H1 (cell line): ENCODE measurements around the gene KLHL35. TPM values are rescaled to one million over a fixed set of nuclear protein-coding genes. Genes with fewer than 3 reads are reported as not detected.

Experiments
- CTCF ChIA-PET: fragments of 300-600 bp; sonication (Branson Sonifier 250); formaldehyde crosslinking; loops from one replicate; lab custom pipeline; 2021; ENCODE audit not compliant: partially characterized antibody; lab: Charles Lee
- POLR2A ChIA-PET: fragments of 300-600 bp; sonication (Branson Sonifier 250); formaldehyde crosslinking; loops from one replicate; lab custom pipeline; 2021; ENCODE audit warnings: inconsistent platforms; ENCODE audit not compliant: partially characterized antibody; lab: Charles Lee
- DNase-seq, 2 experiments: peaks; one replicate each; pipeline versions ENCODE4 v3.0.0 to v3.0.0-alpha.2; 2010 to 2022; ENCODE audit warnings: low spot score in 2 of 2, low read depth in 1 of 2, mixed read lengths in 1 of 2
- FAIRE-seq: peaks from 2 replicates; lab custom pipeline; 2011; peaks lifted over from hg19 to GRCh38; lab: Jason Lieb, UNC
- H2AFZ ChIP-seq: 2 replicates; pipeline ENCODE4 v1.8.1; 2012; ENCODE audit warnings: low read length, inconsistent platforms
- H2AK5ac ChIP-seq: 2 replicates; pipeline ENCODE4 v1.6.1; 2013; ENCODE audit warnings: low read depth, low read length
- H2BK120ac ChIP-seq: replicated peaks from 2 replicates; pipeline ENCODE3; 2013; ENCODE audit warnings: low read depth, low read length, inconsistent platforms
- H2BK12ac ChIP-seq: 2 replicates; pipeline ENCODE4 v1.6.1; 2013; ENCODE audit warnings: low read depth, low read length
- H2BK15ac ChIP-seq: 2 replicates; pipeline ENCODE4 v1.6.1; 2013; ENCODE audit warnings: low read length
- H2BK20ac ChIP-seq: 2 replicates; pipeline ENCODE4 v1.6.1; 2013; ENCODE audit warnings: low read length
- H2BK5ac ChIP-seq: 2 replicates; pipeline ENCODE4 v1.6.1; 2013; ENCODE audit warnings: low read depth, low read length
- H3K14ac ChIP-seq: 2 replicates; pipeline ENCODE4 v1.6.1; 2013; ENCODE audit warnings: inconsistent platforms; ENCODE audit not compliant: insufficient read length
- H3K18ac ChIP-seq: 2 replicates; pipeline ENCODE4 v1.6.1; 2013; ENCODE audit warnings: low read length; ENCODE audit errors: extremely low read depth
- H3K23ac ChIP-seq: 2 replicates; pipeline ENCODE4 v1.6.1; 2013; ENCODE audit warnings: inconsistent platforms; ENCODE audit not compliant: insufficient read length
- H3K23me2 ChIP-seq: 2 replicates; pipeline ENCODE4 v1.6.1; 2013; ENCODE audit warnings: low read depth, low read length
- H3K27ac ChIP-seq: 2 replicates; pipeline ENCODE4 v1.6.1; 2011; ENCODE audit warnings: low read depth, low read length, inconsistent platforms
- H3K27me3 ChIP-seq, 4 experiments: replicated peaks in 1 of 4; 1 replicate in 1 of 4; 2 replicates in 3 of 4; pipeline versions ENCODE4 v1.6.1 to v1.8.1; 2011 to 2013; ENCODE audit warnings: low read length in 3 of 4, mild to moderate bottlenecking in 3 of 4, inconsistent platforms in 2 of 4, mixed read lengths in 2 of 4, moderate library complexity in 1 of 4; ENCODE audit not compliant: control insufficient read depth in 3 of 4, insufficient read depth in 3 of 4; ENCODE audit errors: extremely low read depth in 1 of 4
- H3K36me3 ChIP-seq, 4 experiments: 2 replicates each; pipeline versions ENCODE4 v1.6.1 to v1.8.1; 2011 to 2013; ENCODE audit warnings: mild to moderate bottlenecking in 4 of 4, low read length in 3 of 4, moderate library complexity in 2 of 4, control low read depth in 1 of 4, inconsistent platforms in 1 of 4; ENCODE audit not compliant: insufficient read depth in 4 of 4, control insufficient read depth in 2 of 4
- H3K4ac ChIP-seq: replicated peaks from 2 replicates; pipeline ENCODE3; 2013; ENCODE audit warnings: low read length, low read depth, mixed read lengths, inconsistent platforms; ENCODE audit not compliant: insufficient read length
- H3K4me1 ChIP-seq, 4 experiments: replicated peaks in 1 of 4; 1 replicate in 1 of 4; 2 replicates in 3 of 4; pipeline versions ENCODE4 v1.6.1 to v1.8.1; 2011 to 2013; ENCODE audit warnings: low read length in 3 of 4, inconsistent platforms in 2 of 4, mixed read lengths in 1 of 4; ENCODE audit not compliant: insufficient read depth in 4 of 4, control insufficient read depth in 3 of 4
- H3K4me2 ChIP-seq, 2 experiments: 2 replicates each; pipeline versions ENCODE4 v1.6.1 to v1.8.1; 2011 to 2013; ENCODE audit warnings: low read depth in 2 of 2, low read length in 2 of 2, control low read depth in 1 of 2, inconsistent platforms in 1 of 2, mild to moderate bottlenecking in 1 of 2; ENCODE audit not compliant: insufficient read depth in 1 of 2
- H3K4me3 ChIP-seq, 4 experiments: fragments of 200-600, 300-600 bp in 1 of 4; sonication (generic), shearing (Covaris generic), sonication (Bioruptor Twin) in 1 of 4; 2 replicates each; pipeline versions ENCODE4 v1.5.1 to v1.8.1; 2011 to 2016; ENCODE audit warnings: low read length in 4 of 4, low read depth in 3 of 4, control low read depth in 2 of 4, inconsistent platforms in 2 of 4, mild to moderate bottlenecking in 2 of 4, mixed read lengths in 1 of 4, moderate library complexity in 1 of 4; ENCODE audit not compliant: insufficient read depth in 2 of 4; ENCODE audit errors: extremely low read depth in 1 of 4
- H3K56ac ChIP-seq: replicated peaks from 2 replicates; pipeline ENCODE3; 2013; ENCODE audit warnings: low read depth, mild to moderate bottlenecking, mixed read lengths, low read length, inconsistent platforms; ENCODE audit not compliant: insufficient read length
- H3K79me1 ChIP-seq: 2 replicates; pipeline ENCODE4 v1.6.1; 2013; ENCODE audit warnings: low read depth, low read length, control low read depth
- H3K79me2 ChIP-seq, 2 experiments: 2 replicates each; pipeline versions ENCODE4 v1.6.1 to v1.8.1; 2012 to 2013; ENCODE audit warnings: low read length in 2 of 2, mild to moderate bottlenecking in 2 of 2, inconsistent platforms in 1 of 2; ENCODE audit not compliant: insufficient read depth in 2 of 2, control insufficient read depth in 1 of 2
- H3K9ac ChIP-seq, 4 experiments: replicated peaks in 1 of 4; 1 replicate in 1 of 4; 2 replicates in 3 of 4; pipeline versions ENCODE4 v1.6.1 to v1.8.1; 2011 to 2013; ENCODE audit warnings: low read depth in 3 of 4, low read length in 3 of 4, control low read depth in 2 of 4, mild to moderate bottlenecking in 2 of 4, moderate library complexity in 2 of 4, inconsistent platforms in 1 of 4; ENCODE audit errors: extremely low read depth in 1 of 4
- H3K9me3 ChIP-seq, 2 experiments: 2 replicates each; pipeline versions ENCODE4 v1.6.1 to v1.8.1; 2012 to 2013; ENCODE audit warnings: mild to moderate bottlenecking in 2 of 2, moderate library complexity in 2 of 2, control low read depth in 1 of 2, inconsistent platforms in 1 of 2, low read depth in 1 of 2, low read length in 1 of 2, mixed read lengths in 1 of 2; ENCODE audit not compliant: insufficient read depth in 2 of 2
- H4K20me1 ChIP-seq, 2 experiments: replicated peaks in 1 of 2; 2 replicates each; pipeline versions ENCODE3 to v1.8.1; 2011 to 2013; ENCODE audit warnings: inconsistent platforms in 2 of 2, low read length in 2 of 2, mild to moderate bottlenecking in 1 of 2; ENCODE audit not compliant: insufficient read depth in 2 of 2, control insufficient read depth in 1 of 2
- H4K5ac ChIP-seq: 2 replicates; pipeline ENCODE4 v1.6.1; 2013; ENCODE audit warnings: low read length, low read depth, mixed read lengths, inconsistent platforms; ENCODE audit not compliant: insufficient read length
- H4K8ac ChIP-seq: 2 replicates; pipeline ENCODE4 v1.8.0; 2013; ENCODE audit warnings: mild to moderate bottlenecking, moderate library complexity, low read length, inconsistent platforms; ENCODE audit not compliant: insufficient read depth; ENCODE audit errors: extremely low read depth
- H4K91ac ChIP-seq: replicated peaks from 2 replicates; pipeline ENCODE3; 2013; ENCODE audit warnings: low read length, mixed read lengths, inconsistent platforms; ENCODE audit not compliant: insufficient read length
- CBX8 ChIP-seq: fragments of 300-800, 300-1000 bp; sonication (generic); IDR thresholded peaks from 2 replicates; pipeline ENCODE4 v1.7.1; 2016; ENCODE audit warnings: low read depth, low read length, borderline replicate concordance
- EGR1 ChIP-seq: IDR thresholded peaks from 2 replicates; pipeline ENCODE4 v1.6.1; 2011; ENCODE audit warnings: low read depth, low read length, borderline replicate concordance
- MAFK ChIP-seq: IDR thresholded peaks from 2 replicates; pipeline ENCODE4 v1.6.1; 2012; ENCODE audit warnings: low read depth, mild to moderate bottlenecking, improper control_type of control experiment, low read length
- POU5F1 ChIP-seq: IDR thresholded peaks from 2 replicates; pipeline ENCODE4 v1.6.1; 2011; ENCODE audit warnings: low read depth, mild to moderate bottlenecking, low read length, moderate library complexity
- RAD21 ChIP-seq, 2 experiments: IDR thresholded peaks in 1 of 2; conservative IDR thresholded peaks in 1 of 2; 2 replicates each; pipeline ENCODE4 v1.6.1; 2011; ENCODE audit warnings: low read depth in 2 of 2, low read length in 2 of 2, improper control_type of control experiment in 1 of 2, inconsistent platforms in 1 of 2, mild to moderate bottlenecking in 1 of 2, moderate library complexity in 1 of 2
- TBP ChIP-seq: IDR thresholded peaks from 2 replicates; pipeline ENCODE4 v1.6.1; 2011; ENCODE audit warnings: low read depth, low read length, improper control_type of control experiment
- WGBS, 2 experiments: shearing (Covaris generic) in 1 of 2; methylation state at CpG; one replicate each; pipeline versions ENCODE4 v1.1.6 to v1.1.7; 2013 to 2015; ENCODE audit warnings: low lambda C conversion rate in 2 of 2, mixed read lengths in 2 of 2, inconsistent platforms in 1 of 2, low coverage in 1 of 2, missing lambda C conversion rate in 1 of 2; ENCODE audit not compliant: insufficient replicate concordance in 2 of 2, insufficient coverage in 1 of 2, insufficient read length in 1 of 2; ENCODE audit errors: extremely low coverage in 1 of 2, missing lambda C conversion rate in 1 of 2; 5-methylcytosine and 5-hydroxymethylcytosine counted together
- polyA plus RNA-seq, 7 experiments: library from polyadenylated mRNA; depleted of rRNA in 3 of 7; stranded (reverse) in 5 of 7; unstranded in 2 of 7; fragments of >200 nt in 5 of 7; fragments of 200-250 nt in 2 of 7; gene quantifications; 1 replicate in 5 of 7; 2 replicates in 1 of 7; 4 replicates in 1 of 7; pipeline versions ENCODE4 v1.2.1 to v1.2.3, GENCODE V29; 2011 to 2013; ENCODE audit warnings: missing spikeins in 2 of 7, mixed read lengths in 2 of 7
- total RNA-seq: library from RNA; stranded (reverse); fragmentation: NEBNext Ultra II Directional; extraction: Animal tissue kit (Norgen Biotek cat#: 25700); gene quantifications from 2 replicates; pipeline ENCODE4 v1.2.1, GENCODE V29; 2021
- TF ChIP-seq, protein P1 (sequence below): IDR thresholded peaks from 2 replicates; pipeline ENCODE4 v1.6.1; 2012; ENCODE audit warnings: low read length, inconsistent platforms
- TF ChIP-seq, protein P2 (sequence below): IDR thresholded peaks from 2 replicates; pipeline ENCODE4 v1.6.1; 2012; ENCODE audit warnings: inconsistent platforms
- TF ChIP-seq, protein P3 (sequence below): IDR thresholded peaks from 2 replicates; pipeline ENCODE4 v1.6.1; 2012; ENCODE audit warnings: inconsistent platforms

The KLHL35 gene
- total and polyA plus RNA-seq, 2 of the 8 experiments (the other 6 are each of a cell fraction or from before 2014, with no cell fraction given) = 0.35 to 0.41 TPM

DNA sequence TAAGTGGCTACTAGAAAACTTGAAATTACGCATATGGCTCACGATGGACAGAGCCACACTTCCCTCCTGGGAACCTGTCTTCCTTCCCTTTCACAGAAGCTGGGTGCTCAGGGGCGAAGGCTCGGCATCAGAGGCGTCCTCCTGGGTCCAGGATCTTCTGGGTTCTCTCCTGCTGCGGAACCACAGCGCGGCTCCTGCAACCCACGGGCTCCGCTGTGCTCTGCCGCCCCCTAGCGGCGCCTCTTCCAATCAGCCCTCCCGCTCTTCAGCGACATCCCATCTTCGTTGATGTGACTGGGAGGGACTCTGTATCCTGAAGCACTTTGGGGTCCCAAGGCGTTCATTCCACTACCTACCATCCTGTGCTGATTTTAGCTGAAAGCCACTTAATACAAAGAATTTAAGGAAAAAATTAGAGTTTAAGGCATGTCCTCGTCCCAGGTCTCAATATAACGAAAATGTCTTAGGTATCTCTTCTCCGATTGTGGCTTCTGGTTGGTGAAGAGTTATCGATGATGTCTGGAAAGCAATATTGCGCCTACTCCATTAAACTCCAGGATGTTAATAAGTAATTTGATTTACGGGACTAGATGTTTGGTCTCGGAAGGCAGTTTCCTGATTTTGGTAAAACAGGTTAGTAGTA, 48.4 kb downstream of the KLHL35 start:
- Histone ChIP-seq H3K79me1 (no peaks in the 10 kb centered on the region), H3K4me3 (no peak overlapping the region), H4K91ac (no peak overlapping the region), H3K18ac (no peak overlapping the region; the same call in 1 of the 2 replicates), H3K4me1 (peaks cover 0 to 6% (median 1%) of the 10 kb centered on the region in 4 experiments; a peak in 5 of 7 replicates), H3K23ac (no peak overlapping the region), H2BK15ac (no peak overlapping the region), H2BK20ac (no peak overlapping the region), H3K9me3 (no peaks in the 10 kb centered on the region), H3K4ac (no peak overlapping the region), H4K5ac (no peak overlapping the region), H4K8ac (0 out of 2 replicates have a peak overlapping the region, but pooled peaks have one; percentile 9), H3K79me2 (no peaks in the 10 kb centered on the region), H3K4me2 (no peak overlapping the region), H3K23me2 (no peaks in the 10 kb centered on the region), H2AFZ (no peak overlapping the region), H4K20me1 (no peaks in the 10 kb centered on the region), H2BK5ac (no peak overlapping the region), H3K14ac (no peak overlapping the region), H3K27me3 (no peaks in the 10 kb centered on the region), H2AK5ac (no peak overlapping the region), H3K56ac (no peak overlapping the region), H2BK12ac (peak overlapping the region; percentile 84; the same call in 1 of the 2 replicates), H3K9ac (no peak overlapping the region), H3K36me3 (no peaks in the 10 kb centered on the region), H2BK120ac (no peak overlapping the region), H3K27ac (no peak overlapping the region)
- POLR2A ChIA-PET = interaction anchor here (1.2 to 20.0 kb wide), 4 partner anchors 19 to 54 kb away, joined by 3 to 269 read pairs (median 21); partner anchors contain the start of gene RPS3
- peak; percentile 51 to 88 for DNase-seq
- CTCF ChIA-PET = interaction anchor here (0.5 to 16.6 kb wide), 29 partner anchors 12 to 291 kb away, joined by 3 to 327 read pairs (median 5); partner anchors contain the start of gene RPS3
- WGBS, 2 experiments = 35% methylated on average over 24 of the region's 24 CpGs; no CpG with 5 or more reads in 1 of the 2 experiments
- FAIRE-seq = no peak
- no peak for TF ChIP-seq MAFK
- TF ChIP-seq EGR1 = no peak
- TF ChIP-seq POU5F1 = no peak
- TF ChIP-seq TBP = no peak
- peak; percentile 97 to 99 for TF ChIP-seq RAD21 (IDR thresholded peaks at IDR 0.05 in 1 of 2, conservative IDR thresholded peaks at IDR 0.05 in 1 of 2; ENCODE audit: low read depth in 2 of 2, low read length in 2 of 2)
- TF ChIP-seq, protein P1, sequence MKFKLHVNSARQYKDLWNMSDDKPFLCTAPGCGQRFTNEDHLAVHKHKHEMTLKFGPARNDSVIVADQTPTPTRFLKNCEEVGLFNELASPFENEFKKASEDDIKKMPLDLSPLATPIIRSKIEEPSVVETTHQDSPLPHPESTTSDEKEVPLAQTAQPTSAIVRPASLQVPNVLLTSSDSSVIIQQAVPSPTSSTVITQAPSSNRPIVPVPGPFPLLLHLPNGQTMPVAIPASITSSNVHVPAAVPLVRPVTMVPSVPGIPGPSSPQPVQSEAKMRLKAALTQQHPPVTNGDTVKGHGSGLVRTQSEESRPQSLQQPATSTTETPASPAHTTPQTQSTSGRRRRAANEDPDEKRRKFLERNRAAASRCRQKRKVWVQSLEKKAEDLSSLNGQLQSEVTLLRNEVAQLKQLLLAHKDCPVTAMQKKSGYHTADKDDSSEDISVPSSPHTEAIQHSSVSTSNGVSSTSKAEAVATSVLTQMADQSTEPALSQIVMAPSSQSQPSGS = no peak
- TF ChIP-seq, protein P2, sequence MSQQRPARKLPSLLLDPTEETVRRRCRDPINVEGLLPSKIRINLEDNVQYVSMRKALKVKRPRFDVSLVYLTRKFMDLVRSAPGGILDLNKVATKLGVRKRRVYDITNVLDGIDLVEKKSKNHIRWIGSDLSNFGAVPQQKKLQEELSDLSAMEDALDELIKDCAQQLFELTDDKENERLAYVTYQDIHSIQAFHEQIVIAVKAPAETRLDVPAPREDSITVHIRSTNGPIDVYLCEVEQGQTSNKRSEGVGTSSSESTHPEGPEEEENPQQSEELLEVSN = no peak
- TF ChIP-seq, protein P3, sequence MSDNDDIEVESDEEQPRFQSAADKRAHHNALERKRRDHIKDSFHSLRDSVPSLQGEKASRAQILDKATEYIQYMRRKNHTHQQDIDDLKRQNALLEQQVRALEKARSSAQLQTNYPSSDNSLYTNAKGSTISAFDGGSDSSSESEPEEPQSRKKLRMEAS = no peak
- TF ChIP-seq CBX8 = no peak
